BLaER1 (cell line): Measurements from ENCODE around the gene TMEM100.

Experiments used
- H3K27ac ChIP-seq: shearing (Covaris generic); formaldehyde crosslinking; 2 replicates; pipeline ENCODE4 v1.8.1; 2022
- H3K27me3 ChIP-seq: shearing (Covaris generic); formaldehyde crosslinking; 2 replicates; pipeline ENCODE4 v1.8.1; 2022
- H3K36me3 ChIP-seq: shearing (Covaris generic); formaldehyde crosslinking; 2 replicates; pipeline ENCODE4 v1.8.1; 2022
- H3K4me1 ChIP-seq: shearing (Covaris generic); formaldehyde crosslinking; 2 replicates; pipeline ENCODE4 v1.8.1; 2022
- H3K4me2 ChIP-seq: shearing (Covaris generic); formaldehyde crosslinking; 2 replicates; pipeline ENCODE4 v1.8.1; 2022
- H3K4me3 ChIP-seq: shearing (Covaris generic); formaldehyde crosslinking; 2 replicates; pipeline ENCODE4 v1.8.1; 2022
- H3K9ac ChIP-seq: shearing (Covaris generic); formaldehyde crosslinking; 2 replicates; pipeline ENCODE4 v1.8.1; 2022
- H3K9me3 ChIP-seq: shearing (Covaris generic); formaldehyde crosslinking; 2 replicates; pipeline ENCODE4 v1.8.1; 2022
- H4K20me1 ChIP-seq: shearing (Covaris generic); formaldehyde crosslinking; 2 replicates; pipeline ENCODE4 v1.8.1; 2022
- Cebpa-rat ChIP-seq: shearing (Covaris generic); IDR thresholded peaks from 2 replicates; pipeline ENCODE4 v1.8.1; 2022

TMEM100 gene

GRCh38 chr17:55746466-55746865 lies 23.8 kb upstream of the TMEM100 start:
- Histone ChIP-seq H3K4me2 (no peak overlapping the region), H3K27ac (no peak overlapping the region), H3K4me3 (no peak overlapping the region), H3K27me3 (no peaks in the 10 kb centered on the region), H4K20me1 (no peaks in the 10 kb centered on the region), H3K9ac (no peak overlapping the region), H3K9me3 (no peaks in the 10 kb centered on the region), H3K36me3 (no peaks in the 10 kb centered on the region), H3K4me1 (peaks cover 5% of the 10 kb centered on the region)
- TF ChIP-seq Cebpa-rat, result no peak

GRCh38 chr17:55745258-55745657 lies 22.6 kb upstream of the TMEM100 start:
- no peaks in the 10 kb centered on the region for H3K27me3 ChIP-seq
- H3K4me2 ChIP-seq, result no peak overlapping the region
- TF ChIP-seq Cebpa-rat, result no peak
- H3K27ac ChIP-seq, result no peak overlapping the region
- no peaks in the 10 kb centered on the region for H4K20me1 ChIP-seq
- no peak overlapping the region for H3K4me3 ChIP-seq
- H3K36me3 ChIP-seq, result no peaks in the 10 kb centered on the region
- H3K9ac ChIP-seq, result no peak overlapping the region
- peaks cover 12% of the 10 kb centered on the region for H3K4me1 ChIP-seq
- H3K9me3 ChIP-seq, result no peaks in the 10 kb centered on the region

- H3K9me3 ChIP-seq, result no peaks in the 10 kb centered on the region
- H4K20me1 ChIP-seq, result no peaks in the 10 kb centered on the region
- no peaks in the 10 kb centered on the region for H3K36me3 ChIP-seq
- H3K4me1 ChIP-seq, result peaks cover 13% of the 10 kb centered on the region
- no peaks in the 10 kb centered on the region for H3K27me3 ChIP-seq
- no peak overlapping the region for H3K9ac ChIP-seq
- TF ChIP-seq Cebpa-rat, result no peak
- H3K4me2 ChIP-seq, result no peak overlapping the region
- no peak overlapping the region for H3K27ac ChIP-seq
- no peak overlapping the region for H3K4me3 ChIP-seq
Observed at GRCh38 chr17:55743103-55743679, 20.5 kb upstream of the TMEM100 start.

- no peaks in the 10 kb centered on the region for H3K27me3 ChIP-seq
- no peak overlapping the region for H3K4me2 ChIP-seq
- H3K9ac ChIP-seq, result no peak overlapping the region
- H3K4me3 ChIP-seq, result no peak overlapping the region
- H4K20me1 ChIP-seq, result no peaks in the 10 kb centered on the region
- H3K9me3 ChIP-seq, result no peaks in the 10 kb centered on the region
- peaks cover 20% of the 10 kb centered on the region for H3K4me1 ChIP-seq
- no peak overlapping the region for H3K27ac ChIP-seq
- TF ChIP-seq Cebpa-rat, result no peak
- H3K36me3 ChIP-seq, result no peaks in the 10 kb centered on the region
Observed at GRCh38 chr17:55742272-55743102, 19.8 kb upstream of the TMEM100 start.

DNA sequence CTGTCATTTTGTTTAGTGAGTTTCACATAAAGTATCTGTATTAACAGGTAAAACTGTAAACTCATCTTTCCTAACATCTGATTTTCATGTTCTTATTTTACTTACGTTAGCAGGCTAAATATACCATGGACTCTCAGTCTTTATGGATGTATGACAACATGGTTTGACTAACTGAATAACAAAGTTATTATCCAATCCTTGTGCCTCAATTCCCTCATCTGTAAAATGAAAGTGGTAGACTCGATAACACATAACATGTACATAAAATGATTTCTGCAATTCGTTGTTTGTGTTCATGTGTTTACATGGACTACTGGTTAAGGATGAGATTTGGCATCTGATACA lies 18.7 kb upstream of the TMEM100 start:
- H3K4me3 ChIP-seq, result no peak overlapping the region

GRCh38 chr17:55740511-55741355 lies 18.1 kb upstream of the TMEM100 start:
- no peaks in the 10 kb centered on the region for H3K36me3 ChIP-seq
- no peaks in the 10 kb centered on the region for H3K9me3 ChIP-seq
- no peak overlapping the region for H3K27ac ChIP-seq
- H3K27me3 ChIP-seq, result no peaks in the 10 kb centered on the region
- peaks cover 25% of the 10 kb centered on the region for H3K4me1 ChIP-seq
- H4K20me1 ChIP-seq, result no peaks in the 10 kb centered on the region
- H3K9ac ChIP-seq, result no peak overlapping the region
- H3K4me3 ChIP-seq, result no peak overlapping the region
- TF ChIP-seq Cebpa-rat, result no peak
- peak overlapping the region; percentile 34; the same call in 1 of the 2 replicates for H3K4me2 ChIP-seq

More for the DNA sequence above, 18.7 kb upstream of the TMEM100 start:
- Histone ChIP-seq H4K20me1 (no peaks in the 10 kb centered on the region), H3K4me1 (peaks cover 25% of the 10 kb centered on the region), H3K9ac (no peak overlapping the region), H3K9me3 (no peaks in the 10 kb centered on the region), H3K36me3 (no peaks in the 10 kb centered on the region), H3K27me3 (no peaks in the 10 kb centered on the region), H3K4me2 (0 out of 2 replicates have a peak overlapping the region, but pooled peaks have one; percentile 34), H3K27ac (no peak overlapping the region)
- no peak for TF ChIP-seq Cebpa-rat

GRCh38 chr17:55737976-55738501 lies 15.4 kb upstream of the TMEM100 start:
- Histone ChIP-seq H3K36me3 (no peaks in the 10 kb centered on the region), H3K9me3 (no peaks in the 10 kb centered on the region), H3K9ac (no peak overlapping the region), H3K27ac (no peak overlapping the region), H3K27me3 (no peaks in the 10 kb centered on the region), H3K4me1 (peaks cover 51% of the 10 kb centered on the region), H3K4me3 (no peak overlapping the region), H3K4me2 (peak overlapping the region; percentile 21; the same call in 1 of the 2 replicates), H4K20me1 (no peaks in the 10 kb centered on the region)
- TF ChIP-seq Cebpa-rat, result no peak

DNA sequence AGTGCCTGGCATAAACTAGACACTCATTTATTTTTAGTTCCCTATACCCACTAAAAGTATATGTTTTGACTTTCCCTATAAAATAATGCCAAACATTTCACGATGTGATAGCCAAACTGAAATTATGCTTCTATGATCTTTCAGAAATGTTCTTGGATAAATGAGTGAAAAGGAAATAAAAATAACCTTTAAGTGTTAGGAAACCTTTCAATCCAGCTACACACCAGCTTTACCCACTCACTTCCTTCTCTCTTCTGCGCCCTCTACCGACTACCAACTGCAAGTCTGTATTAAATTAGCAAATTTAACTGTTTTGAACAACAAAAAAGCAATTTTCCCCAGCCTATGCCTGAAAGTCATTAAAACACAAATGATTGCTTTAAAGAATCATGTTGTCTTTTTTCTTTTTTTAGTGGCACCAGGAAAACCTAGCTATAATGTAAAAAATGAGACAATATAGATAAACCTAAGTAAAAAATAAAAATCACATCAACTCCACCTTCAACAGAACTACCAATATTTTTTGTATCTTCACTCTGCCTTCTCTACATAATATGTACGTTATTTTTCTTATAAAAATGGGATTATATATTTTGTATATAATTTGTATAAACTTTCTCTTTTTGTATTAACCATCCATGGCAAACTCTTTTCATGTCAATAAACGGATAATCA lies 13.2 kb upstream of the TMEM100 start:
- Histone ChIP-seq H3K27me3 (no peaks in the 10 kb centered on the region), H3K9me3 (no peaks in the 10 kb centered on the region), H3K27ac (no peak overlapping the region), H3K4me1 (peaks cover 68% of the 10 kb centered on the region), H3K4me3 (no peak overlapping the region), H4K20me1 (no peaks in the 10 kb centered on the region), H3K9ac (no peak overlapping the region), H3K4me2 (no peak overlapping the region), H3K36me3 (no peaks in the 10 kb centered on the region)
- no peak for TF ChIP-seq Cebpa-rat

GRCh38 chr17:55734128-55734781 lies 11.6 kb upstream of the TMEM100 start:
- Histone ChIP-seq H3K27me3 (no peaks in the 10 kb centered on the region), H4K20me1 (no peaks in the 10 kb centered on the region), H3K36me3 (no peaks in the 10 kb centered on the region), H3K4me1 (peaks cover 73% of the 10 kb centered on the region), H3K9me3 (no peaks in the 10 kb centered on the region), H3K27ac (peak overlapping the region; percentile 3; the same call in 1 of the 2 replicates), H3K4me2 (peak overlapping the region; percentile 69), H3K9ac (no peak overlapping the region), H3K4me3 (no peak overlapping the region)
- no peak for TF ChIP-seq Cebpa-rat
